GM18502 (cell line): Measurements from ENCODE around the gene OR5B12.
"Not testable (repeated sequence)": the region's sequence is repeated elsewhere in the genome, so short reads cannot be mapped to it uniquely, and the experiment has no call there.

Source experiments
- ATAC-seq: cut with Tn5 transposase; IDR thresholded peaks from one replicate; pipeline ENCODE4 v1.9.1; 2021; ENCODE audit warnings: mild to moderate bottlenecking; ENCODE audit not compliant: unreplicated experiment, poor library complexity

OR5B12 gene

DNA sequence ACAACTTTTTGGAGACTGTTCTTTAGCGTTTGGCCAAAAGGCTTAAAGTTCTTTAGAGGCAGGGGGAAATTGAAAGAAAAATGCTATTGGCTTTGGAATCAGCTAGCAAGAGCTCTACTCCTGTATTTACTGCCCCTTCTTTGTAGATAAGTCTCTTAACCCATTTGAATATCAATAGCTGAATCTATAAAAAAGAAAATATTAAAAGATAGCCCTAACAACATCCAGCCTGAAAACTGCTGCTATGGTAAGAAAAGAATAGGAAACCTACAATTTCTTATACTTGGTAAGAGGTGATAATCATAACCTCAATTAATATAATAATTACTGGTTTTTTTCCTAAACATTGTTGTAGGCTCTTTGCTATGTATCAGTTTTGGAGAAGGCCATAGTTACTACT, at the start of gene OR5B12:
Gene OR5B12 (minus strand): TSS at position 101 of the 400 bp plus-strand sequence. CDS start 2,085 bp downstream, outside the sequence.
- no peak for ATAC-seq

DNA sequence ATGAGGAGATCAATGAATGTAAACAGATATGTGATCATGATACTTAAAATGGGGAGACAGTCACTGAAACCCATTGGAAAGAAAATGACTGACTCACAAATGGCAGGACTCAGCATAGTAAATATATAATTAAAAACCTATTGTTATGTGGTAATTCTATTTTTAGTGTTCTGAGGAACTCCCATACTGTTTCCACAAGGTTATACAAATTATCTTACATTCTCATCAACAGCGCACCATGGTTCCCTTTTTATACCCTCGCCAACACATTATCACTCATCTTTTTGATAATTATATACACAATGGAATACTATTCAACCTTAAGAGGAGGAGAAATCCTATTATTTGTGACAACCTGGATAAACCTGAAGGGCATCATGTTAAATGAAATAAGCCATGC, 48.8 kb upstream of the OR5B12 start:
- ATAC-seq, result no peak

GRCh38 chr11:58487170-58487569, 45.1 kb upstream of the OR5B12 start:
- ATAC-seq, result no peak

DNA sequence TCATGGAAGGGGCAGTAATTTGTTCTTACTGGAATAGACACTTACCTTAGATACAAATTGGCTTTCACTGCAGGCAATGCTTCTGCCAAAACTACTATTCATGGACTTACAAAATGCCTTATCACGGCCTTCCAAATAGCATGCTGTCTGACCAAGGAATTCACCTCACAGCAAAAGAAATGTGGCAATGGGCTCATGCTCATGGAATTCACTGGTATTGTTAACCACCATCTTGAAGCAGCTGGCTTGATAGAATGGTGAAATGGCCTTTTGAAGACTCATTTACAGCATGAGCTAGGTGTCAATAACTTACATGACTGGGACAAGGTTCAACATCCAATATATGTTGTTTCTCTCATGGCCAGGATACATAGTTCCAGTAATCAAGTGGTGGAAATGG, 43.9 kb upstream of the OR5B12 start:
- ATAC-seq, result no peak

DNA sequence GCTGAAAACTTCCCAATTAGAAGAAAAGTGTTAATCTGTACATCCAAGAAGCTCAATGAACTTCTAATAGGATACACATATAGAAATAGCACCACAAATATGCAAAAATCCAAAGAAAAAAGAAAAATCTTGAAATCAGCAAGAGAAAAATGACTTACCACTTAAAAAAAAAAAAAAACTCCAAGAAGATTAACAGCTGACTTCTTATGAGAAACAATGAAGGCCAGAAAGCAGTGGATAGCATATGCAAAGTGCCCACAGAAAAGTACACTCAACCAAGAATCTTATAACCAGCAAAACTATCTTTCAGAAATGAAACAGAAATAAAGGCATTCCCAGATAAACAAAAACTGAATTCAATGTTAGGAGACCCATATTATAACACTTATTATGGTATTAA, 29.9 kb upstream of the OR5B12 start:
- ATAC-seq, result no peak

- ATAC-seq, result no peak
Observed at GRCh38 chr11:58466293-58466692, 24.3 kb upstream of the OR5B12 start.

- no peak for ATAC-seq
Observed at GRCh38 chr11:58465690-58466089, 23.7 kb upstream of the OR5B12 start.

DNA sequence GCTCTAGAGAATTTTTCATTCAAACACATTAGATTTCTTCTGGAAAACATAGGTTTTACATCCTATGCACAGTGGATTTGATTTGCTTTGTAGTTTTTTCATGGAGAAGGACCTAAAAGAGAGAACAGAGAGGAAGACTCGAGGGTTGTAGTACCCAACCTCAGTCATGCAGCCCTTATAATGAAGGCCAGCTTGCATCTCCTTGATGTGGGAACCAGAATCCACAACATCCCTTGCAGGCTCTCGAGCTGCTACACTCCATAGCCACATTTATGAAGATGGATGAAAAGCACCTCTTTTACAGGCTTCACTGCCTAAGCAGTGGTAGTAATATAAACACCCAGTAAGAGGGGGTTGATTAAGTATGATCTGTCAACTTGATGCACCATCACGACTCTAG, 9.5 kb upstream of the OR5B12 start:
- no peak for ATAC-seq

GRCh38 chr11:58446294-58446693, 4.3 kb upstream of the OR5B12 start:
- no peak for ATAC-seq

DNA sequence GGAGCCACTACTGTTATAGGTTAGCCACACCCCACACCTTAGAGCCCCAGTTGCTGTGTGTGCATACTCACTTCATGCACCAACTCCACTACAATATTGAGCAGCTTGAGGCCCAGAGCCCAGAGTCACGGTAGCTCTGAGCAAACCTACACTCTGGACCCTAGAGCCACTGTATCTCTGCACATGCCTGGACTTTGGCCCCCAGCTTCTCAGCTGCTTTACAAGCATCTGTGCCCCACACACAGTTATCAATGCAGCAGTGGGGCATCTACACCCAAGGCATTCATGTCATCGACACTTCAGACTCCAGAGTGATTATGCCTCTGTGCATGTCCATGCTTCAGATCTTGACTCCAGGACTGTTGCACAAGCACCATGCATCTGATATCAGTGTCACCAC, 2.3 kb upstream of the OR5B12 start:
- ATAC-seq, result no peak

DNA sequence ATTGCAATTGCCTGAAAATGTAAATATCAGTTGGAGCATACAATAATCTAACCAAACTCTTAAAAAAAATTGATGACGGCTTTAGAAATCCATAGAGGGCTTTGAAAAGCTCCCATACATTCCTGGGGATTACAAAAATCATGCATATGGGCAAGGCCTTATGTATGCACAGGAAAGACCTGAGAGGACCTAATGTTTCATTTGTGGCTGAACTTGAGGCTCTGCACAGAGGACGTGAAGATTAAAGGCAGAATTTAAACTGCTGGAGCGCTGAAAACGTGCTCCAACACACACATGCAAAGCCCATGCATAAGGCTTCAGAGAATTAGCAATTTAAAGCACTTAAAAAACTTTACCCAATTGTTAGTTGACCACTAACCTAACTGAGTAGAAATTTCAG, 3.5 kb downstream of the OR5B12 start:
- no peak for ATAC-seq

GRCh38 chr11:58434217-58434616, 7.8 kb downstream of the OR5B12 start:
- no peak for ATAC-seq

GRCh38 chr11:58433638-58434203, 8.3 kb downstream of the OR5B12 start:
- ATAC-seq, result peak; percentile 78

GRCh38 chr11:58429273-58429672, 12.8 kb downstream of the OR5B12 start:
- no peak for ATAC-seq

DNA sequence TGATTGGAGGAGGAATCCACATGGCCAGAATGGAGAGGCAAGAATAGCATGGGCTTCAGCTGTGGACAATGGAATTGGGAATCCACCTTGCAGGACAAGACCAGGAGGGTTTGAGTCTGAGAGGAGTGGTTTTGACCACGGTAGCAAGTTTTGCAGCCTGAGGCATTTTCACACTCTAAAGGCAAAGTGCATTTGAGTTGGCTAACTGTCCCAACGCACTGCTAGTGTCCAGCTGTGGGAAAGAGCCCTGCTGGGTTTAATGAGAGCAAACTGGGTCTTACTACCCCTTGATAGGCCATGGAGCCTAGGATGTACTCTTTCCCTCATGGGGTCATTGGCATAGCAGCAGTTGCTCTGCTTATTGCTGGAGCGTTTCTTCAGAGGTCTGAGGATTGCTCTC, 14.0 kb downstream of the OR5B12 start, which contains the start of gene OR5B2:
Gene OR5B2 (minus strand): TSS at position 101 of the 400 bp plus-strand sequence. CDS start 4,860 bp downstream, outside the sequence.
- ATAC-seq, result no peak

DNA sequence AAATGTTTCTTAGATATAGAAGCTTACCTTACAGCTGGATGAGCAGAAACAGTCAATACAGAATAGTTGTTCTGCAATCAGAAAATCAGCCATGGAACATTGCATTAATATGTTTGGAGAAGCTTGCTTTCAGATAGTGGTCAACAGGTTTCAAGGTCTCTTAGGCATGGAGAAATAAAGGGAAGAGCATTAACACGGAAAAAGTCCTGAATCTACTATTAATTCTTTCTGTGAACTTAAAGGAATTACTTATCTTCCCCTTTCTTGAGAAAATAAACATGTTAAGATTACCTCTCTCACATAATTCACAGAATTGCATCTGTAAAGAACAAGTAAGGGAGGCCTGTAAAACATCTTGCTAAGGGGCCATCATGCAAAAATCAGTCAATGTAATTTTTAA, 35.3 kb downstream of the OR5B12 start, which contains the start of gene OR5B3:
Gene OR5B3 (minus strand): TSS at position 101 of the 400 bp plus-strand sequence. CDS start 3,465 bp downstream, outside the sequence.
- no peak for ATAC-seq

GRCh38 chr11:58399622-58400021, 42.4 kb downstream of the OR5B12 start:
- not testable (repeated sequence) for ATAC-seq

DNA sequence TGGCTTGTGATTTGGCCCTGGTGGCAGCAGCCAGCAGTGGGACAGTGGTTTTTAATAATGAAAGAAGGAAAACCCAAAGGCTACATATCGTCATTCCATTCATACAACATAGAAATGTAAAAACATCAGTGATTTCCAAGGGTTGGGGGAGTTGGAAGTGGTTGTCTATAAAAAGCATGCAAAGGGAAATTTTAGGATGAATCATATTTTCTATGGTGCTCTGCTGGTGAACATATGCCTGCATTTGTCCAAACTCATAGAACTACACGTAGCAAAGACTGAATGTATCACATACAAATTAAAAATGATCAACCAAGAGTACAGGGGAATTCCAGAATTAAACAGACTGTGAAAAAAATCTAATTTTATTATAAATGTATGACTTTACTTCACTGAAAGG, 46.5 kb downstream of the OR5B12 start:
- no peak for ATAC-seq

DNA sequence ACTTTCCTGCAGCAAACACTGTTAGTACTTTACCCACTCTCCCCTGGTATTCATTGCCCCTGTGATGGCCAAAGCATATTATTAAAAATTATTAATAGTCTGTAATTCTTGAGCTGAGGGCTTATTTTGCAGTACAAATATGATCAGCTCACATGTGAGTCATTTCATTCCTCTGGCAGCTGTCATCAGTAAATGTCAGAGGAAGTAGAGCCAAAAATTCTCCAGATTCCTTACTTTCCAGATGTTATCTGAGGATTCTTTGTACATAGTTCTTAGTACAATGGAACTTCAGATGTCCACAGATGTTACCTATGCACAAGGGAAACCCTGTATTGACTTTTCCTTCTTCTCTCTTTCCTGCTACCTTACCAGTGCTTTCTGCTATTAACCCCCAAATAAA, 47.8 kb downstream of the OR5B12 start:
- no peak for ATAC-seq

GRCh38 chr11:58392746-58393145, 49.3 kb downstream of the OR5B12 start:
- no peak for ATAC-seq

GRCh38 chr11:58391879-58392278, 50.2 kb downstream of the OR5B12 start:
- no peak for ATAC-seq

DNA sequence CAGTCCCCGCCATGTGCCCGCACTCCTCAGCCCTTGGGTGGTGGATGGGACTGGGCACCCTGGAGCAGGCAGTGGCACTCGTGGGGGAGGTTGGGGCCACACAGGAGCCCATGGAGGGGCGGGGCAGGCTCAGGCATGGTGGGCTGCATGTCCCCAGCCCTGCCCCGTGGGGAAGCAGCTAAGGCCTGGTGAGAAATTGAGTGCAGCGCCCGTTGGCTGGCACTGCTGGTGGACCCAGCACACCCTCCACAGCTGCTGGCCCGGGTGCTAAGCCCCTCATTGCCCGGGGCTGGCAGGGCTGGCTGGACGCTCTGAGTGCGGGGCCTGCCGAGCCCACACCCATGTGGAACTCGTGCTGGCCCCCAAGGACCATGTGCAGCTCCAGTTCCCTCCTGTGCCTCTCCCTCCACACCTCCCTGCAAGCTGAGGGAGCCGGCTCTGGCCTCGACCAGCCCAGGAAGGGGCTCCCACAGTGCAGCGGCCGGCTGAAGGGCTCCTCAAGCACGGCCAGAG, 51.4 kb downstream of the OR5B12 start:
- no peak for ATAC-seq
